ENCODE data around the gene FBXL20. TPM values are rescaled to one million over a fixed set of nuclear protein-coding genes. Genes with fewer than 3 reads are reported as not detected.

The FBXL20 gene
- total and polyA plus RNA-seq, 10 of the 15 experiments (the other 5 are each of a cell fraction or from before 2014, with no cell fraction given), result 1.2 to 8.3 (median 4.4) TPM

GRCh38 chr17:39306509-39307212, 94.8 kb downstream of the FBXL20 start:
- Histone ChIP-seq H3K27me3 (replicated peaks in 1 of 2; ENCODE audit: control insufficient read depth in 2 of 2, insufficient read depth in 2 of 2, low read length in 1 of 2) (no peaks in the 10 kb centered on the region), H3K9ac (ENCODE audit: control insufficient read depth, insufficient read depth, low read length) (no peak overlapping the region; the same call in 1 of the 2 replicates), H3K79me2 (ENCODE audit: control insufficient read depth, insufficient read depth, low read length) (no peaks in the 10 kb centered on the region), H3K9me3 (replicated peaks; ENCODE audit: control insufficient read depth, insufficient read depth, low read length) (no peaks in the 10 kb centered on the region), H3K4me1 (ENCODE audit: control insufficient read depth, insufficient read depth, low read length) (peaks cover 18% of the 10 kb centered on the region), H3K4me3 (peak overlapping the region; percentile 30; the same call in 1 of the 2 replicates), H2AFZ (ENCODE audit: control insufficient read depth, low read depth, low read length) (no peak overlapping the region; the same call in 1 of the 2 replicates), H3K36me3 (ENCODE audit: control insufficient read depth in 2 of 2, insufficient read depth in 2 of 2, low read length in 1 of 2) (no peaks in the 10 kb centered on the region; a peak in 1 of 4 replicates), H4K20me1 (ENCODE audit: control insufficient read depth, insufficient read depth) (no peaks in the 10 kb centered on the region), H3K27ac (ENCODE audit: control insufficient read depth, insufficient read depth) (peak overlapping the region; percentile 47; the same call in 1 of the 2 replicates), H3K4me2 (ENCODE audit: control insufficient read depth, insufficient read depth) (peak overlapping the region; percentile 24)
- ChIA-PET SMC1A (ENCODE audit: uncharacterized antibody, unreplicated experiment) (interaction anchor here (0.6 to 1.6 kb wide), 3 partner anchors 11 to 24 kb away, joined by 3 read pairs; no protein-coding TSS in a partner anchor), POLR2A (interaction anchor here (0.6 kb wide), 1 partner anchor 137 kb away, joined by 3 read pairs; no protein-coding TSS in a partner anchor), RAD21 (ENCODE audit: unreplicated experiment) (no interaction called here), CTCF (interaction anchor here (0.8 kb wide), 1 partner anchor 62 kb away, joined by 4 read pairs; no protein-coding TSS in a partner anchor)
- peak; percentile 24 for DNase-seq (ENCODE audit: low read depth, low spot score)
- intact Hi-C loops (cut with micrococcal nuclease; ENCODE audit: unreplicated experiment), result no loop called here
- TF ChIP-seq HSF1 (IDR thresholded peaks at IDR 0.05; ENCODE audit: low read depth, low read length) (no peak), PKNOX1 (IDR thresholded peaks at IDR 0.05) (no peak), RUNX3 (IDR thresholded peaks at IDR 0.05; ENCODE audit: low read length) (0 out of 2 replicates have a peak, but pooled peaks have one; percentile 3), MTA3 (IDR thresholded peaks at IDR 0.05; ENCODE audit: borderline replicate concordance, low read length) (no peak), ETV6 (conservative IDR thresholded peaks at IDR 0.05 in 1 of 2, IDR thresholded peaks at IDR 0.05 in 1 of 2; ENCODE audit: borderline replicate concordance in 1 of 2, low read depth in 1 of 2) (no peak), SKIL (IDR thresholded peaks at IDR 0.05; ENCODE audit: low read depth, poor library complexity, severe bottlenecking) (no peak), TAF1 (IDR thresholded peaks at IDR 0.05; ENCODE audit: borderline replicate concordance, low read depth, low read length) (no peak), MEF2A (IDR thresholded peaks at IDR 0.05; ENCODE audit: insufficient read depth, low read depth, low read length) (peak; percentile 85), JUNB (IDR thresholded peaks at IDR 0.05) (peak; percentile 43; the same call in 1 of the 2 replicates), NFIC (IDR thresholded peaks at IDR 0.05; ENCODE audit: low read depth, low read length) (peak; percentile 31; the same call in 1 of the 2 replicates), ATF7 (IDR thresholded peaks at IDR 0.05; ENCODE audit: low read depth) (peak; percentile 64), SREBF2 (IDR thresholded peaks at IDR 0.05; ENCODE audit: low read length) (no peak), YBX1 (IDR thresholded peaks at IDR 0.05) (no peak), ATF2 (IDR thresholded peaks at IDR 0.05; ENCODE audit: low read length) (peak; percentile 62; the same call in 1 of the 2 replicates), NFYB (IDR thresholded peaks at IDR 0.05; ENCODE audit: insufficient read depth, low read depth, low read length) (no peak), MEF2B (IDR thresholded peaks at IDR 0.05; ENCODE audit: partially characterized antibody, poor library complexity, severe bottlenecking) (peak; percentile 63)
- WGBS (ENCODE audit: insufficient coverage, insufficient replicate concordance, low lambda C conversion rate, missing lambda C conversion rate), result 41% methylated on average over 3 of the region's 3 CpGs
- ATAC-seq, result peak; percentile 70
- in situ Hi-C loops (cut with MboI), result no loop called here
- no TSS peak for BruUV-seq (replicated peaks)
- peak; percentile 88 for FAIRE-seq

Measured in GM12878 (cell line).